SK-N-SH (cell line): ENCODE results near the gene KRT39. TPM values are rescaled to one million over a fixed set of nuclear protein-coding genes. Genes with fewer than 3 reads are reported as not detected.

Source experiments
- CTCF ChIA-PET: fragments of 300-600, 350-600 bp; formaldehyde crosslinking; extraction: SDS; loops from one replicate; lab custom pipeline; 2021; lab: Yijun Ruan, JAX
- POLR2A ChIA-PET: fragments of 350-600 bp; sonication (Branson Sonifier 250); formaldehyde crosslinking; extraction: SDS; loops from one replicate; lab custom pipeline; 2020; ENCODE audit warnings: antibody characterized with exemption, inconsistent platforms; lab: Yijun Ruan, JAX
- DNase-seq: peaks from one replicate; pipeline ENCODE4 v3.0.0; 2012
- H2AFZ ChIP-seq: fragments of 200-600 bp; sonication (generic); 2 replicates; pipeline ENCODE4 v1.8.1; 2016; ENCODE audit warnings: antibody characterized with exemption, mild to moderate bottlenecking, low read depth
- H3F3A ChIP-seq: fragments of 200-600 bp; sonication (generic); replicated peaks from 2 replicates; pipeline ENCODE3; 2016; ENCODE audit warnings: antibody characterized with exemption, mild to moderate bottlenecking; ENCODE audit not compliant: insufficient read depth
- H3K27ac ChIP-seq, 2 experiments: fragments of 200-500 bp in 1 of 2; fragments of 200-600 bp in 1 of 2; sonication (Bioruptor generic) in 1 of 2; sonication (generic), shearing (Covaris generic) in 1 of 2; 2 replicates each; pipeline versions ENCODE4 v1.5.1 to v1.6.1; 2014 to 2016; ENCODE audit warnings: low read depth in 2 of 2, inconsistent platforms in 1 of 2, low read length in 1 of 2, mild to moderate bottlenecking in 1 of 2, mixed read lengths in 1 of 2
- H3K27me3 ChIP-seq: fragments of 200-600 bp; sonication (generic), shearing (Covaris generic); 2 replicates; pipeline ENCODE4 v1.6.1; 2016; ENCODE audit warnings: mixed run types; ENCODE audit not compliant: insufficient read depth
- H3K36me3 ChIP-seq, 2 experiments: fragments of 200-500 bp in 1 of 2; fragments of 200-600 bp in 1 of 2; sonication (Bioruptor generic) in 1 of 2; sonication (generic) in 1 of 2; replicated peaks in 1 of 2; 2 replicates each; pipeline versions ENCODE3 to v1.5.1; 2014 to 2016; ENCODE audit warnings: low read length in 1 of 2, mild to moderate bottlenecking in 1 of 2; ENCODE audit not compliant: insufficient read depth in 2 of 2, control insufficient read depth in 1 of 2
- H3K4me1 ChIP-seq, 2 experiments: fragments of 200-500 bp in 1 of 2; fragments of 200-600 bp in 1 of 2; sonication (Bioruptor generic) in 1 of 2; sonication (generic), shearing (Covaris generic) in 1 of 2; 2 replicates each; pipeline versions ENCODE4 v1.5.1 to v1.6.1; 2014 to 2016; ENCODE audit warnings: low read depth in 1 of 2, low read length in 1 of 2, mixed run types in 1 of 2; ENCODE audit not compliant: insufficient read depth in 2 of 2, control insufficient read depth in 1 of 2
- H3K4me2 ChIP-seq: fragments of 200-600 bp; sonication (generic), shearing (Covaris generic); 2 replicates; pipeline ENCODE4 v1.6.1; 2017; ENCODE audit warnings: mixed run types
- H3K4me3 ChIP-seq, 2 experiments: fragments of 200-500 bp in 1 of 2; fragments of 200-600 bp in 1 of 2; sonication (Bioruptor generic) in 1 of 2; sonication (generic), shearing (Covaris generic) in 1 of 2; 2 replicates each; pipeline versions ENCODE4 v1.5.1 to v1.8.1; 2014 to 2016; ENCODE audit warnings: low read depth in 2 of 2, inconsistent platforms in 1 of 2, low read length in 1 of 2, mild to moderate bottlenecking in 1 of 2, mixed read lengths in 1 of 2, moderate library complexity in 1 of 2
- H3K79me2 ChIP-seq: fragments of 200-600 bp; sonication (generic); 2 replicates; pipeline ENCODE4 v1.8.1; 2017; ENCODE audit warnings: mild to moderate bottlenecking; ENCODE audit not compliant: insufficient read depth
- H3K9ac ChIP-seq: fragments of 200-600 bp; sonication (generic); 2 replicates; pipeline ENCODE4 v1.6.1; 2017; ENCODE audit warnings: mixed run types
- H3K9me2 ChIP-seq: fragments of 200-600 bp; sonication (generic); 2 replicates; pipeline ENCODE4 v1.6.1; 2017; ENCODE audit warnings: mixed run types
- H3K9me3 ChIP-seq: fragments of 200-600 bp; sonication (generic); 2 replicates; pipeline ENCODE4 v1.6.1; 2017; ENCODE audit warnings: mixed run types, mild to moderate bottlenecking, moderate library complexity
- H4K20me1 ChIP-seq: fragments of 200-600 bp; sonication (generic); 2 replicates; pipeline ENCODE4 v1.6.1; 2017; ENCODE audit warnings: mild to moderate bottlenecking, mixed run types; ENCODE audit not compliant: insufficient read depth
- CHD2 ChIP-seq: fragments of 150-350 bp; IDR thresholded peaks from 2 replicates; pipeline ENCODE4 v1.6.1; 2018; ENCODE audit warnings: low read length; ENCODE audit not compliant: partially characterized antibody
- CTCF ChIP-seq: fragments of 200-600 bp; sonication (generic); IDR thresholded peaks from 2 replicates; pipeline ENCODE4 v1.6.1; 2017; ENCODE audit warnings: antibody characterized with exemption, mild to moderate bottlenecking, moderate library complexity
- EP300 ChIP-seq, 2 experiments: IDR thresholded peaks; 2 replicates each; pipeline versions ENCODE4 v1.4.0 to v1.6.1; 2012; ENCODE audit warnings: borderline replicate concordance in 1 of 2, low read depth in 1 of 2, low read length in 1 of 2
- MAX ChIP-seq: IDR thresholded peaks from 2 replicates; pipeline ENCODE4 v1.4.0; 2012; ENCODE audit warnings: low read depth
- MEF2A ChIP-seq: IDR thresholded peaks from 2 replicates; pipeline ENCODE4 v1.4.0; 2012; ENCODE audit warnings: low read depth, borderline replicate concordance
- RCOR1 ChIP-seq: fragments of 150-350 bp; IDR thresholded peaks from 2 replicates; pipeline ENCODE4 v1.6.1; 2017; ENCODE audit warnings: antibody characterized with exemption, low read length
- RFX5 ChIP-seq: IDR thresholded peaks from 2 replicates; pipeline ENCODE4 v1.6.1; 2012; ENCODE audit warnings: mild to moderate bottlenecking, improper control_type of control experiment, low read length
- TAF1 ChIP-seq: IDR thresholded peaks from 2 replicates; pipeline ENCODE4 v1.6.1; 2012; ENCODE audit warnings: low read depth, mild to moderate bottlenecking, low read length, moderate library complexity, borderline replicate concordance
- USF1 ChIP-seq: IDR thresholded peaks from 2 replicates; pipeline ENCODE4 v1.4.0; 2012; ENCODE audit warnings: low read depth, borderline replicate concordance
- USF2 ChIP-seq: fragments of 150-350 bp; IDR thresholded peaks from 2 replicates; pipeline ENCODE4 v1.6.1; 2017; ENCODE audit warnings: antibody characterized with exemption, low read length, low read depth, borderline replicate concordance
- YY1 ChIP-seq: IDR thresholded peaks from 2 replicates; pipeline ENCODE4 v1.4.0; 2012; ENCODE audit warnings: low read depth, mild to moderate bottlenecking
- WGBS: methylation state at CpG from one replicate; pipeline ENCODE4 v1.1.6; 2017; ENCODE audit warnings: low lambda C conversion rate; 5-methylcytosine and 5-hydroxymethylcytosine counted together
- polyA plus RNA-seq, 3 experiments: library from polyadenylated mRNA; depleted of rRNA; stranded (reverse); fragments of >200 nt; gene quantifications; 2 replicates each; pipeline ENCODE4 v1.2.3, GENCODE V29; 2012

The KRT39 gene
- polyA plus RNA-seq, 1 of the 3 experiments (the other 2 are of a cell fraction), result not detected

GRCh38 chr17:40961591-40961990 is 5.2 kb downstream of the KRT39 start (continued):
- TF ChIP-seq MAX (no peak), MEF2A (no peak), CTCF (no peak), YY1 (no peak)

GRCh38 chr17:40960144-40960543 is 6.6 kb downstream of the KRT39 start:
- peak overlapping the region; percentile 0 to 28; a peak in 1 of 4 replicates for H3K4me3 ChIP-seq
- H3K79me2 ChIP-seq, result no peaks in the 10 kb centered on the region
- TF ChIP-seq YY1, result no peak
- no peak for TF ChIP-seq CHD2
- TF ChIP-seq EP300 (IDR thresholded peaks at IDR 0.05; ENCODE audit: borderline replicate concordance in 1 of 2, low read depth in 1 of 2, low read length in 1 of 2), result no peak
- TF ChIP-seq CTCF, result no peak
- no peak for TF ChIP-seq RCOR1
- no peak for TF ChIP-seq TAF1
- TF ChIP-seq RFX5, result no peak
- no peak for TF ChIP-seq USF1
- TF ChIP-seq USF2, result no peak
- no peaks in the 10 kb centered on the region for H3K9me2 ChIP-seq
- ChIA-PET POLR2A (interaction anchor here (0.7 kb wide), 1 partner anchor 14 kb away, joined by 3 read pairs; no protein-coding TSS in a partner anchor), CTCF (interaction anchor here (1.5 kb wide), 1 partner anchor 703 kb away, joined by 6 read pairs; no protein-coding TSS in a partner anchor)
- H3K4me2 ChIP-seq, result 0 out of 2 replicates have a peak overlapping the region, but pooled peaks have one; percentile 13
- H4K20me1 ChIP-seq, result no peaks in the 10 kb centered on the region
- H3K9ac ChIP-seq, result no peak overlapping the region
- 0 out of 2 replicates have a peak overlapping the region, but pooled peaks have one; percentile 3 for H2AFZ ChIP-seq
- H3K27ac ChIP-seq, result no peak overlapping the region
- DNase-seq, result no peak
- WGBS, result 35% methylated on average over 10 of the region's 10 CpGs
- no peaks in the 10 kb centered on the region for H3K36me3 ChIP-seq
- H3K4me1 ChIP-seq, result peaks cover 0 to 5% of the 10 kb centered on the region in 2 experiments; a peak in 1 of 4 replicates
- no peaks in the 10 kb centered on the region for H3F3A ChIP-seq
- H3K9me3 ChIP-seq, result no peaks in the 10 kb centered on the region
- no peaks in the 10 kb centered on the region; the same call in 1 of the 2 replicates for H3K27me3 ChIP-seq
